ENCODE results near the gene RALGPS1. TPM values are rescaled to one million over a fixed set of nuclear protein-coding genes. Genes with fewer than 3 reads are reported as not detected.

The RALGPS1 gene
- total RNA-seq, 4 donors from 2014 or later = 3.3 to 9.8 (median 6.7) TPM

DNA sequence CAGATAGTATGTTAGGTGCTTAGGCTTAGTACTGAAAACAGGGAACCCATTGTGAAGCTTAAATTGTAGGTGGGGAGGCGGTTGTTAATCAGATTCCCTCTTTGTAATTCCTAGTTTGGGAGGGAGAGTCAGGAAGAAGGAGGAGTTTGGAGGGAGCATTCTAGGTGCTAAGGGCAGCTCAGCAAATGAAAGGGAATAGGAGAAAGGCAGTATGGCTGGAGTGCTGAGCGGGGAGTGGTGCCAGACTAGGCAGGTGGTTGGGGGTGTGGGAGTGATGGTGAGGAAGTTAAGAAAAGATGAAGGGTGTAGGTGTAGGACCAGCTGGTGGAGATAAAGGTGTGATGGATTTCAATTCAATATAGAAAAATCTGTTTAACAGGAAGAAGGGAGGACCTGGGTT is 338.9 kb downstream of the RALGPS1 start:
- Histone ChIP-seq H3K4me3 (no peak overlapping the region), H3K9me3 (no peaks in the 10 kb centered on the region), H3K27ac (no peak overlapping the region), H3K4me1 (no peaks in the 10 kb centered on the region), H3K36me3 (peaks cover 0 to 14% (median 0%) of the 10 kb centered on the region in 3 donors), H3K27me3 (no peaks in the 10 kb centered on the region)
- TF ChIP-seq POLR2A (IDR thresholded peaks at IDR 0.05) (no peak), EP300 (IDR thresholded peaks at IDR 0.05) (no peak), CTCF (IDR thresholded peaks at IDR 0.05) (no peak)
- 66 to 75% methylated on average over 2 of the region's 2 CpGs for WGBS, 2 donors
- DNase-seq (ENCODE audit: low spot score in 2 of 2) = no peak

DNA sequence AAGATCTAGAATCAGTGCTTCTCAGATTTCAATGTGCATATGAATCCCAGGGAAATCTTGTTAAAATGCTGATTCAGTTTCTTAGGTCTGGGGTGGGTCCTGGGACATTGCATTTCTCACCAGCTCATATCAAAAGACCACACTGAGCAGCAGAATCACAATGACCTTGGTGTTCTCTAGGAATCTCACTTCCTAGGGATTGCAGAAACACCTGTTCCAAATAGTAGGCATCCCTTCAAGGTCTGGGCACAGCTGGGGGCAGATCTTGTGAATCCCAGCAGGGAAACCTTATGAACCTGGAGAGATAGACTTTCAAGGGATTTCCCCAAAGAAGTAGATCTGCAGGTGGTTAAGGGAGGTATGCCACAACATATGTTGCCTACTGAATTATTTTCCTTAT is 341.1 kb downstream of the RALGPS1 start:
- no peak for DNase-seq (ENCODE audit: low spot score in 2 of 2)
- H3K36me3 ChIP-seq = peaks cover 0 to 14% (median 0%) of the 10 kb centered on the region in 3 donors
- TF ChIP-seq CTCF (IDR thresholded peaks at IDR 0.05) = no peak
- no peak for TF ChIP-seq POLR2A (IDR thresholded peaks at IDR 0.05)
- no peak for TF ChIP-seq EP300 (IDR thresholded peaks at IDR 0.05)
- no peaks in the 10 kb centered on the region for H3K9me3 ChIP-seq
- H3K4me1 ChIP-seq = no peaks in the 10 kb centered on the region
- H3K27me3 ChIP-seq = no peaks in the 10 kb centered on the region
- H3K27ac ChIP-seq = no peak overlapping the region
- H3K4me3 ChIP-seq = no peak overlapping the region

DNA sequence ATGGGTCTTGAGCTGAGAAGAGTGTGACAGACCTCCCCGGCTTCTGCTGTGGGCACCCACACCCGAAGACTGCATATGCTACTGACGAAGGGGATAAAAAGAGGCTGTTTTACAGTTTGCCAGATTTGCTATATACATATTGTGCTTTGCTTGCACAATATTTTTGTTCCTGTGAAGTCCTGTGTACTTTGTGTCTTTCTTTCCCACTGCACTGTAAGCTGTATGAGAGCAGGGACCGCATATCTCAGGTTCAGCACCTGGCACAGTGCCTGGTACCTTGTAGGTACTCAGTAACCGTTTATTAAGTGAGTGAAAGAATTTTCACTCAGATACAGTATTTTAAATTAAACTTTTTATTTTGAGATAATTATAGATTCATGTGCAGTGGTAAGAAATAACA is 341.7 kb downstream of the RALGPS1 start:
- Histone ChIP-seq H3K9me3 (no peaks in the 10 kb centered on the region), H3K27ac (no peak overlapping the region), H3K27me3 (no peaks in the 10 kb centered on the region), H3K36me3 (peaks cover 0 to 14% (median 0%) of the 10 kb centered on the region in 3 donors), H3K4me3 (no peak overlapping the region), H3K4me1 (no peaks in the 10 kb centered on the region)
- no peak for DNase-seq (ENCODE audit: low spot score in 2 of 2)
- 88% methylated on average over 5 of the region's 5 CpGs for WGBS, 2 donors
- TF ChIP-seq CTCF (IDR thresholded peaks at IDR 0.05) = no peak
- TF ChIP-seq POLR2A (IDR thresholded peaks at IDR 0.05) = no peak
- no peak for TF ChIP-seq EP300 (IDR thresholded peaks at IDR 0.05)

- TF ChIP-seq POLR2A (IDR thresholded peaks at IDR 0.05) (no peak), CTCF (IDR thresholded peaks at IDR 0.05) (no peak), EP300 (IDR thresholded peaks at IDR 0.05) (no peak)
- no peak for DNase-seq (ENCODE audit: low spot score in 2 of 2)
- no peak overlapping the region for H3K4me3 ChIP-seq
- peak overlapping the region in 1 of 4 donors; percentile 24 for H3K27ac ChIP-seq
- no peaks in the 10 kb centered on the region for H3K9me3 ChIP-seq
- no peaks in the 10 kb centered on the region for H3K27me3 ChIP-seq
- H3K4me1 ChIP-seq = peaks cover 0 to 16% (median 4%) of the 10 kb centered on the region in 4 donors
- 75 to 81% methylated on average over 7 of the region's 7 CpGs for WGBS, 2 donors
- H3K36me3 ChIP-seq = peaks cover 0 to 14% (median 0%) of the 10 kb centered on the region in 3 donors
Observed at GRCh38 chr9:127258606-127259471, 344.3 kb downstream of the RALGPS1 start.

- Histone ChIP-seq H3K27ac (peak overlapping the region in 1 of 4 donors; percentile 11), H3K27me3 (no peaks in the 10 kb centered on the region), H3K9me3 (no peaks in the 10 kb centered on the region), H3K4me1 (peaks cover 0 to 29% (median 5%) of the 10 kb centered on the region in 4 donors), H3K36me3 (no peaks in the 10 kb centered on the region), H3K4me3 (no peak overlapping the region)
- no peak for DNase-seq (ENCODE audit: low spot score in 2 of 2)
- no peak for TF ChIP-seq EP300 (IDR thresholded peaks at IDR 0.05)
- TF ChIP-seq CTCF (IDR thresholded peaks at IDR 0.05) = no peak
- TF ChIP-seq POLR2A (IDR thresholded peaks at IDR 0.05) = no peak
Observed at GRCh38 chr9:127262602-127263001, 348.0 kb downstream of the RALGPS1 start.

Data from tibial nerve (tissue), 4 donors.